Subcutaneous adipose tissue (tissue), 4 donors: ENCODE data around the gene KIF11. TPM values are rescaled to one million over a fixed set of nuclear protein-coding genes. Genes with fewer than 3 reads are reported as not detected.

ENCODE experiments used
- total RNA-seq, 4 donors: library from RNA; depleted of rRNA; stranded (reverse); fragments of >200 nt; gene quantifications; one replicate each; pipeline ENCODE4 v1.1.0, GENCODE V29; 2016
- TF ChIP-seq, protein P1 (sequence below): fragments of 450-650 bp; IDR thresholded peaks from one replicate; pipeline ENCODE4 v1.5.1; 2016; ENCODE audit warnings: low read depth, mild to moderate bottlenecking, control low read depth, antibody characterized with exemption, moderate library complexity

The KIF11 gene
- total RNA-seq, 4 donors from 2014 or later: 0.33 to 3.1 (median 1.6) TPM

DNA sequence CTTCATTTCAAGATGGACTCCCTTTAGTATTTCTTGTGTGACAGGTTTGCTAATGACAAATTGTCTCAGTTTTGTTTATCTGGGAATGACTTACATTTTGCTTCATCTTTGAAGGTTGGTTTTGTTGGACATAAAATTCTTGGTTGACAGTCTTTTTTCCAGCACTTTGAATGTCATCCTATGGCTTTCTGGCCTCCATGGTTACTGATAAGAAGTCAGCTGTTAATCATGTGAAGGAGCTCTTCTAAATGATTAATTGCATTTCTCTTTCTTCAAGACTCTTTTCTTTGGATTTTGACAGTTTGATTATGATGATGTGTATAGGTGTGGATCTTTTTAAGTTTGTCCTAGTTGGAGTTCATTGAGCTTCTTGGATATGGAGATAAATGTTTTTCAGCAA lies 69.9 kb downstream of the KIF11 start:
- TF ChIP-seq, protein P1, sequence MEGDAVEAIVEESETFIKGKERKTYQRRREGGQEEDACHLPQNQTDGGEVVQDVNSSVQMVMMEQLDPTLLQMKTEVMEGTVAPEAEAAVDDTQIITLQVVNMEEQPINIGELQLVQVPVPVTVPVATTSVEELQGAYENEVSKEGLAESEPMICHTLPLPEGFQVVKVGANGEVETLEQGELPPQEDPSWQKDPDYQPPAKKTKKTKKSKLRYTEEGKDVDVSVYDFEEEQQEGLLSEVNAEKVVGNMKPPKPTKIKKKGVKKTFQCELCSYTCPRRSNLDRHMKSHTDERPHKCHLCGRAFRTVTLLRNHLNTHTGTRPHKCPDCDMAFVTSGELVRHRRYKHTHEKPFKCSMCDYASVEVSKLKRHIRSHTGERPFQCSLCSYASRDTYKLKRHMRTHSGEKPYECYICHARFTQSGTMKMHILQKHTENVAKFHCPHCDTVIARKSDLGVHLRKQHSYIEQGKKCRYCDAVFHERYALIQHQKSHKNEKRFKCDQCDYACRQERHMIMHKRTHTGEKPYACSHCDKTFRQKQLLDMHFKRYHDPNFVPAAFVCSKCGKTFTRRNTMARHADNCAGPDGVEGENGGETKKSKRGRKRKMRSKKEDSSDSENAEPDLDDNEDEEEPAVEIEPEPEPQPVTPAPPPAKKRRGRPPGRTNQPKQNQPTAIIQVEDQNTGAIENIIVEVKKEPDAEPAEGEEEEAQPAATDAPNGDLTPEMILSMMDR: no peak

DNA sequence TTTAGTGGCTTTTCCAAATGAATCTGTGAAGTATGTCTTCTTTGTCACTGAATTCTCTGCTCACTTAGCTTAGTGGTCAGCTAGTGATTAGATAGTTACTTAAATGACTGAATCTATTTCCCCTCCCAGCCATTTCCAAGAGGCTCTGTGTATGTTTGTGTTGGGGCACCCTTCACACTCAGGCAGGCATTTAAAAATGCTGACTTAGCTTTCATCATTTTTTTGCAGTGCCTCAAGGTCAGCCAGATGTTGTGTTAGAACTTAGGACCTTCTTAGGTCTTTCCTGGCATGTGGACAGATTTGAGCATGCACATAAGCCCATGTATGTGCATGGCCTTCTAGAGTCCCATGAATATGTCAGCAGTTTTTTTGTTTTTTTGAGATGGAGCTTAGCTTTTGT lies 71.4 kb downstream of the KIF11 start:
- TF ChIP-seq, protein P1: no peak

DNA sequence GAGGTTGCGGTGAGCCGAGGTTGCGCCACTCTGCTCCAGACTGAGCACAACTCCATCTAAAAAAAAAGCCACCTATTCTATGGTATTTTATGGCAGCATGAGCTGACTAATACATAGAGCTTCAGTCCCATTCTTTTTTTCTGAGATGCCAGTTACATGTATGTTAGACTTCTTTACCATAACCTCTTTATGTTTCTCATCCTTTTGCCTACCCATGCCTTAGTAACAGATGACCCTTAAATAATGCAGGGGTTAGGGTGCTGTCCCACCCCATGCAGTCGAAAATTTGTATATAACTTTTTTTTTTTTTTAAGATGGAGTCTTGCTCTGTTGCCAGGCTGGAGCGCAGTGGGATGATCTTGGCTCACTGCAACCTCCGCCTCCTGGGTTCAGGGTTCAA lies 74.1 kb downstream of the KIF11 start:
- TF ChIP-seq, protein P1: no peak

DNA sequence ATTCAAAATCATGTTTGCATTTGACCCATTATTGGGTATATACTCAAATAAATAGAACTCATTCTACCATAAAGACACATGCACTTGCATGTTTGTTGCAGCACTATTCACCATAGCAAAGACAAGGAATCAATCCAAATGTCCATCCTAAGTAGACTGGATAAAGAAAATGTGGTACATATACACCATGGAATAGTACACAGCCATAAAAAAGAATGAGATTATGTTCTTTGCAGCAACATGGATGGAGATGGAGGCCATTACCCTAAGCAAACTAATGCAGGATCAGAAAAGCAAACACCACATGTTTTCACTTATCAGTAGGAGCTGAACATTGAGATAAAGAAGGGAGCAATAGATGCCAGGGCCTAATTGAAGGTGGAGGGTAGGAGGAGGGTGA lies 84.8 kb downstream of the KIF11 start:
- TF ChIP-seq, protein P1: no peak

DNA sequence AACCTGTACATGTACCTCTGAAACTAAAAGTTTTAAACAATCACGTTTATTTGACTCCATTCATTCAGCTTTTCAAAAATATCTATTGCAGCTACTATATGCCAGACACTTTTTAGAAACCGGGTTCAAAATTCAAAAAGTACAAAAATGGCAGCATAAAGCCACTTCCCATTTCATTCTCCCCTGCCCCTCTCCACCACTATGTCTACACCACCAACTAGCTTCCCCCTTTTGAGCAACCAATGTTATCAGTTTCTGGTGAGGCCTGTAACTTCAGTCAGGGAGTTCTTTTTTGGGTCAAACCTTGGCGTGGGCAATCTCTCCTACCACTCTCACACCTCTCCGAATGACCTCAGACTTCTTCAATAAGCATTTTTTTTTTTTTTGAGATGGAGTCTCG lies 85.3 kb downstream of the KIF11 start:
- TF ChIP-seq, protein P1: no peak

DNA sequence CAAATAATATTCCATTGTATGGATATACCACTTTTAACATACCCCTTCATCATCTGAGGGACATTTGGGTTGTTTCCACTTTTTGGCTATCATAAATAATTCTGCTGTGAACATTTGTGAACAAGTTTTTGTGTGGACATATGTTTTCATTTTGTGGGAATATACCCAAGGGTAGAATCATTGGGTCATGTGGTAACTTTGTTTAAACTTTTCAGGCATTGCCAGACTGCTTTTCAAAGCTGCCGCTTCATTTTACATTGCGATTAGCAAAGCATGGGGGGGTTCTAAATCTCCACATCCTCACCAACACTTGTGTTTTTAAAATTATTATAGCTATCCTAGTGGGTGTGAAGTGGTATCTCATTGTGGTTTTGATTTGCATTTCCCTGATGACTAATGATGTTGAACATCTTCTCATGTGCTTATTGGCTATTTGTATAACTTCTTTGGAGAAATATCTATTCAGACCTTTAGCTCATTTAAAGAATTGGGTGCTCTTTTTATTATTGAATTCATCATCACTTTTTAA lies 88.4 kb downstream of the KIF11 start:
- TF ChIP-seq, protein P1: no peak

DNA sequence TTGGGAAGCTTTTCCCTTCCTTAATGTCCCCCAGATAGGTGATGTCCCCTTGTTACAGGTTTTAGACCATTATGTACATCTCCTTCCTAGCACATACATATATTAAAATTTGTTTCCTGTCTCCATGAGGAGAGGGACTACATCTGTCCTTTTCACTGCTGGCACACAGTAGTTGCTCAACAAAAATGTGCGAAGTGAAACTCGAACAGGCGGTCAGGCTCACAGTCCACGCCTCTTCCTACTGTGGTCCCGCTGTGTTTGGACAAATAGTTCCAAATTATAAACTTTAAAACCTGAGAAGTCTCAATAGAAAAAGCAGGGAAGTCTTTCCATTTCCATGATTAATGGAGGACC lies 95.6 kb downstream of the KIF11 start:
- TF ChIP-seq, protein P1: no peak
